Esophagus muscularis mucosa (tissue), 4 donors: ENCODE measurements around the gene GBGT1. TPM values are rescaled to one million over a fixed set of nuclear protein-coding genes. Genes with fewer than 3 reads are reported as not detected.

Experiments
- DNase-seq: peaks from one replicate; pipeline ENCODE4 v3.0.0-alpha.2; 2017; ENCODE audit errors: extremely low spot score
- H3K27ac ChIP-seq, 4 donors: fragments of 200-600 bp; sonication (generic); replicated peaks in 1 of 4; 1 replicate in 3 of 4; 2 replicates in 1 of 4; pipeline ENCODE4 v1.5.1; 2016 to 2019; ENCODE audit warnings: mild to moderate bottlenecking in 1 of 4
- H3K27me3 ChIP-seq, 4 donors: fragments of 200-600 bp; sonication (generic); one replicate each; pipeline versions ENCODE4 v1.5.1 to v1.6.0; 2016 to 2019
- H3K36me3 ChIP-seq, 4 donors: fragments of 200-600 bp; sonication (generic); one replicate each; pipeline ENCODE4 v1.5.1; 2016 to 2019
- H3K4me1 ChIP-seq, 4 donors: fragments of 200-600 bp; sonication (generic); one replicate each; pipeline ENCODE4 v1.5.1; 2016 to 2019
- H3K4me3 ChIP-seq, 4 donors: fragments of 200-600 bp; sonication (generic); 1 replicate in 2 of 4; 2 replicates in 2 of 4; pipeline ENCODE4 v1.5.1; 2016 to 2019; ENCODE audit warnings: mild to moderate bottlenecking in 4 of 4, moderate library complexity in 1 of 4
- H3K9me3 ChIP-seq, 4 donors: fragments of 200-600 bp; sonication (generic); 1 replicate in 3 of 4; 2 replicates in 1 of 4; pipeline ENCODE4 v1.5.1; 2016 to 2019
- CTCF ChIP-seq, 3 experiments: fragments of 200-600 bp in 2 of 3; fragments of 450-650 bp in 1 of 3; sonication (generic) in 2 of 3; IDR thresholded peaks; one replicate each; pipeline ENCODE4 v1.5.1; 2017 to 2019; ENCODE audit warnings: antibody characterized with exemption in 3 of 3, mild to moderate bottlenecking in 2 of 3, moderate library complexity in 1 of 3
- EP300 ChIP-seq: sonication (generic); formaldehyde crosslinking; IDR thresholded peaks from one replicate; pipeline ENCODE4 v1.6.1; 2017; ENCODE audit warnings: antibody characterized with exemption
- POLR2A ChIP-seq: fragments of 450-650 bp; IDR thresholded peaks from one replicate; pipeline ENCODE4 v1.6.1; 2017; ENCODE audit warnings: antibody characterized with exemption, moderate library complexity, mild to moderate bottlenecking, low read depth
- POLR2AphosphoS5 ChIP-seq, 2 donors: sonication (generic); formaldehyde crosslinking; IDR thresholded peaks; one replicate each; pipeline ENCODE4 v1.6.1; 2017; ENCODE audit warnings: antibody characterized with exemption in 2 of 2
- WGBS: methylation state at CpG from one replicate; pipeline ENCODE4 v1.1.5; 2018; 5-methylcytosine and 5-hydroxymethylcytosine counted together
- intact Hi-C: fragments of 100-400 bp; cut with DNase I; formaldehyde crosslinking; loops from one replicate; pipeline ENCODE4 v1.15.1; 2023
- total RNA-seq, 4 donors: library from RNA; depleted of rRNA; stranded (reverse); fragments of >200 nt; gene quantifications; one replicate each; pipeline versions ENCODE4 v1.1.0 to v1.2.1, GENCODE V29; 2016

The GBGT1 gene
- total RNA-seq, 4 donors from 2014 or later, result 15.9 to 19.1 (median 17.5) TPM

GRCh38 chr9:133147412-133148198 is 16.1 kb downstream of the GBGT1 start:
- 17% methylated on average over 10 of the region's 14 CpGs for WGBS

GRCh38 chr9:133146746-133147411 is 16.8 kb downstream of the GBGT1 start:
- no peak for TF ChIP-seq POLR2A
- no peak for TF ChIP-seq POLR2AphosphoS5 (IDR thresholded peaks at IDR 0.05)
- no peak for TF ChIP-seq EP300
- TF ChIP-seq CTCF (IDR thresholded peaks at IDR 0.05), result no peak
- Histone ChIP-seq H3K4me3 (peak overlapping the region in 1 of 4 donors; percentile 75), H3K9me3 (no peaks in the 10 kb centered on the region), H3K4me1 (peaks cover 52 to 71% (median 62%) of the 10 kb centered on the region in 4 donors), H3K36me3 (no peaks in the 10 kb centered on the region), H3K27me3 (no peaks in the 10 kb centered on the region), H3K27ac (peak overlapping the region; percentile 85 to 94 (median 88))
- intact Hi-C loops, result loop anchor here (5.0 kb wide), 1 partner anchor 115 kb away; the partner anchor contains the start of gene GTF3C5
- 66% methylated on average over 6 of the region's 7 CpGs for WGBS
- no peak for DNase-seq

More at GRCh38 chr9:133147412-133148198, 16.1 kb downstream of the GBGT1 start:
- DNase-seq, result peak; percentile 95
- Histone ChIP-seq H3K9me3 (no peaks in the 10 kb centered on the region), H3K4me3 (peak overlapping the region; percentile 68 to 75 (median 74)), H3K27ac (peak overlapping the region; percentile 85 to 94 (median 88)), H3K27me3 (no peaks in the 10 kb centered on the region), H3K4me1 (peaks cover 45 to 64% (median 55%) of the 10 kb centered on the region in 4 donors), H3K36me3 (no peaks in the 10 kb centered on the region)
- intact Hi-C loops, result loop anchor here (5.0 kb wide), 1 partner anchor 115 kb away; the partner anchor contains the start of gene GTF3C5
- TF ChIP-seq POLR2AphosphoS5 (IDR thresholded peaks at IDR 0.05), result peak in 1 of 2 donors; percentile 29
- TF ChIP-seq POLR2A, result no peak
- TF ChIP-seq CTCF (IDR thresholded peaks at IDR 0.05), result peak; percentile 97 to 99 (median 97)
- TF ChIP-seq EP300, result no peak

GRCh38 chr9:133144904-133145851 is 18.5 kb downstream of the GBGT1 start:
- WGBS, result 68% methylated on average over 19 of the region's 19 CpGs
- intact Hi-C loops, result loop anchor here (1.0 to 5.0 kb wide), 2 partner anchors 42 to 113 kb away; partner anchors contain the start of gene GTF3C5
- no peak for TF ChIP-seq EP300
- TF ChIP-seq CTCF (IDR thresholded peaks at IDR 0.05), result no peak
- TF ChIP-seq POLR2A, result no peak
- TF ChIP-seq POLR2AphosphoS5 (IDR thresholded peaks at IDR 0.05), result no peak
- Histone ChIP-seq H3K9me3 (no peaks in the 10 kb centered on the region), H3K27me3 (no peaks in the 10 kb centered on the region), H3K27ac (peak overlapping the region in 3 of 4 donors; percentile 52 to 66 (median 61)), H3K4me1 (peaks cover 61 to 88% (median 79%) of the 10 kb centered on the region in 4 donors), H3K4me3 (peak overlapping the region in 1 of 4 donors; percentile 53), H3K36me3 (no peaks in the 10 kb centered on the region)
- DNase-seq, result no peak

GRCh38 chr9:133144142-133144903 is 19.4 kb downstream of the GBGT1 start:
- intact Hi-C loops, result loop anchor here (1.0 kb wide), 1 partner anchor 41 kb away; no protein-coding TSS in a partner anchor
- no peaks in the 10 kb centered on the region for H3K36me3 ChIP-seq
- peak overlapping the region; percentile 51 to 66 (median 56) for H3K27ac ChIP-seq
- 2% methylated on average over 29 of the region's 52 CpGs for WGBS
- H3K4me1 ChIP-seq, result peaks cover 62 to 90% (median 81%) of the 10 kb centered on the region in 4 donors
- no peaks in the 10 kb centered on the region for H3K9me3 ChIP-seq
- H3K4me3 ChIP-seq, result peak overlapping the region; percentile 49 to 64 (median 54)
- no peaks in the 10 kb centered on the region for H3K27me3 ChIP-seq
- no peak for DNase-seq
- TF ChIP-seq EP300 (no peak), POLR2A (no peak), POLR2AphosphoS5 (IDR thresholded peaks at IDR 0.05) (peak in 1 of 2 donors; percentile 73), CTCF (IDR thresholded peaks at IDR 0.05) (peak; percentile 95 to 99 (median 97))
